GM19468 (cell line): ENCODE results near the gene DUOX1.
"Not testable (repeated sequence)": the region's sequence is repeated elsewhere in the genome, so short reads cannot be mapped to it uniquely, and the experiment has no call there.

Source experiments
- ATAC-seq: cut with Tn5 transposase; IDR thresholded peaks from one replicate; pipeline ENCODE4 v1.9.1; 2021; ENCODE audit warnings: mild to moderate bottlenecking, moderate library complexity, moderate number of reproducible peaks; ENCODE audit not compliant: unreplicated experiment; ENCODE audit errors: extremely low read depth

The DUOX1 gene

DNA sequence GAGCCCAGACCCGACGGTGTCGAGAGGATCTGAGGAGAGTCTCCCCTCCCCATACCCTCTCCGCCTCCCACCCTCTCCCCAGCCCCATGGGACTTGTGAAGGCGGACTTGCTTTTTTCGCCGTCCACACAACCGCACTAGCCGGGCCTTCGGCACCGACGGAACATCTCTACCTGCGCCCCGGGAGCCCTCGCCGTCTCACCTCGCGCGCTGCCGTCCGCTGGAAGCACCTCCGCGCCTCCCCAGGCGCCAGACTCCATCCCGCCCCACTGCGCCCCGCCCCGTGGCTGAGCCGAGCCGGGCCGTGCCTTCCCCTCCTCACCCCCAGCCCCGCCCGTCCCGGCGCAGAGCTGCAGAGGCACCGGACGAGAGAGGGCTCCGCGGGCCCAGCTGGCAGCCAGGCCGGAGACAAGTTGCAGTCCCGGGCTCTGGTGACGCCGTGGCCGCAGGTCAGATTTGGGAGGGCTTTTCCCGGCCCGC lies at the start of gene DUOX1, which contains the start of gene DUOXA1:
TSS of gene DUOX1 (plus strand) at position 344 of the 479 bp plus-strand sequence. CDS start 1,973 bp downstream, outside the sequence.
TSS of gene DUOXA1 (minus strand) at position 229 of the 479 bp plus-strand sequence. CDS start 6,865 bp downstream, outside the sequence.
- no peak for ATAC-seq

DNA sequence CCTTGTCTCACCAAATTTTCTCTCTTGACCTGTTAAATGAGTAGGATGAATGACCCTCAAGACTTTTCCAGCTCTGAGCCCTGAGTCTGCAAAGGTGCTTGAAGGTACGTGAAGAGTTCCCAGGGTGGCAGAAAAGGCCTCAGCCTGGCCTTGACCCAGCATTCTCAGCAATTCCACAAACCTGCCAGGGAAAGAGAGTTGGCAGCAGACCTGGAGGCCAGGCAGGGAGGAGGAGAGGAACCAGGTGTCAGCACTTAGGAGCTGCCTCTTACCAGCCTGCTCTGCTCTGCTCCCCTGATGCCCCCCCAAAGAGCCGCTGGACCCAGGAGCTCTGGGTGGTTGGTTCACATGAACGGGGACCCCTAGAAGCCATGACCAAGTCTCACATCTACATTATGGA lies 49.2 kb upstream of the DUOX1 start:
- ATAC-seq = not testable (repeated sequence)

DNA sequence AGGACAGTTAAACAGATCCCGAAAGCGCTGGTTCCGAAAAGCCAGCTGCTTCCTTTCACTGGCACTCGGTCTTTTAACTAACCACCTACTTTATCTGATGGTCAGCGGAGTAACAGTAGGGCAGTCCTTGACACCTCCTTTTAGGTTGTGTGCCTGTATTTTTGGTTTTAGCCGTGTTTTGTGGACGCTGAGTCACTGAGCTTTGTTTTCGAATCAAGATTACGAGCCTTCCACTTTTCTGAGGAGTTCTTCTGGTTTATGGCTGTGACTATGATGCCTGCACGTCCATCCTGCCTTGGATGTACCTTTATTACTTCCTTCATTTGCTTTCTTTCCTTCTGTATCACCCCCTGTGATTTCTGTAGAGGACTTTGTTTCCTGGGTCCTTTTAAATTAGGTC lies 47.4 kb upstream of the DUOX1 start:
- ATAC-seq = not testable (repeated sequence)

DNA sequence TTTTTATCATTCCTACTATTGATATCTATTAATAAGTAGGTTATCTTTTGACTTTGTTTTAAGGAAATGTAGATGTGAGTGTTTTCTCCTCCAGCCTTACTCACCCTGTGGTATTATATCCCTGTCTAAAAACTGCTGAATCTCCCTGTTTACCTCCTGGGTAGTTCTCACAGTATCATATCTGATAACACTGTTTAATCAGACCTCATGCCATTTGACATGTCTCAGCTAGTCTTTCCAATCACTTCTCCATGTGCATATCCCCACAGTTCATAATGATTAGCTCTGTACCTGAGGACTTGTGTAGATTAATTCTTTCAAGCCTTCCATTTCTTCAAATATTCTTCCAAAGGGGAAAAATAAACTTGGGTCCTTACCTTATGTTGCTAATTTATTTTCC lies 46.6 kb upstream of the DUOX1 start:
- ATAC-seq = no peak

DNA sequence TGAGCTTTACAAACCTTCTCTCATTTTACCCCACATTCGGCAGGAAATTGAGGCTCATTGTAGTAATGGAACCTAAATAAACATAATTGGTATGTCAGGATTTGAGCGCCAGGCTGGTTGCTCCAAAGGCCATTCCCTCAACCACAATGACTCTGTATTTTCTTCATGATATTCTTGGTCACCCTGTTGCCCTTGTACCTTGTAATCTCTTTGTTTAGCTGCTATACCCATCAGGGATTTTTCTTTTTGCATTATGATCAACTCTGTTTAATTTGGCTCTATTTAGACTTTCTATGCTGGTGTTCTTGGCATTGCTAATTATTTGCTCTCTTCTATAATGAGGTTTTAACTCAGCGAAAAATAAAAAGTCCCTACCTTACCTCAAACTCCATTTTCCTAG lies 45.6 kb upstream of the DUOX1 start:
- no peak for ATAC-seq

DNA sequence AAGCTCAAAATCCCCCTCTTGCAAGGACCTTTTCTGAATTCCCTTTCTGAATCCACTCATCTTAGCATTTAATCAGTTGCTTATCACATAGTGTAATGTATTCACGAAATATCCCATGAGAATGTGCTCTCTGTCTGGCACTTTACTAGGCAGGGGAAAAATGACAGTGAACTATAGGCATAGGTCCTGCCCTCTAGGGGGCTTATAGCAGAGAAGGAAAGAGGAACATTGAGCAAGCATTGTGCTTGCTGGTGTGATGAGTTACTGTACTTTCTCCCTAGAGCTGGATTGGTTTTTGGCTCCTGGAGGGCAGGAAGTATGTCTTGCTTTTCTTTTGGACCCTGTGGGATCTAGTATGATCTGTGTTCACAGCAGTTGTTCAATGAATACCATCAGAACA lies 42.3 kb upstream of the DUOX1 start:
- ATAC-seq = no peak

DNA sequence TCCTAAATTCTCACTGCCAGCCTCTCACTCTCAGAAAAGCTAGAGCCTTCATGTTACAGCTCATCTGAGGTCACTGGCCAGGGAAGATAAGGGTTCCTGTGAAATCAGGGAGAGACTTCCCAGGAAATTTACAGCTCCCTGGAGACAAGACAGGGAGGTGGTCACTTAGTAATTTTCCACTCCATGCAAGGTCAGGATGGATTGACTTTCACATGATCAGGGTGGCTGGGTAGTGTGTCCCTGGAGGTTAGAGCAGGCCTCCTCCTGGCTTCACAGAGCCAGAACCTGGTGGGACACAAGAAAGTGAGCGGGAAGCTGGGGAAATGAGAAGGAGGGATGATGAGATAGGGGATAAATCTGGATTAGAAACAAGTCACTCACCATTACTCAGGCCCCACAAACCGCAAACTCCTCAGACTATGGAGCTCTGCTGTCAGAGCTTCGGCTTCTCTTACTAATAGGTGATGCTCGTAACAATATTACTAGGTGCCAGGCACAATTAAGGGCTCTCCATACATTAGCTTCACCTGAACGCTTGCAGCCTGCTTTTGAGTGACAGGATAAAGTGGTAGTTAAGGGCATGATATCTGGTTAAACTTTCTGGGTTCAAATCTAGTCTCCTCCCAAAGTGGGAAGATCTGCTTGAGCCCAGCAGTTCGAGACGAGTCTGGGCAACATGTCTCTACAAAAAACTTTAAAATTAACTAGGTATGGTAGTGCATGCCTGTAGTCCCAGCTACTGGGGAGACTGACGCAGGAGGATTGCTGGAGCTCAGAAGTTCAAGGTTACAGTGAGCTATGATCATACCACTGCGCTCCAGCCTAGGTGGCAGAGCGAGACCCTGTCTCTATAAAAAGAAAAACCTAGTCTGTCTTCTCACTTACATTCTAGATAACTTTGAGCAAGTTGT lies 40.7 kb upstream of the DUOX1 start:
- no peak for ATAC-seq

DNA sequence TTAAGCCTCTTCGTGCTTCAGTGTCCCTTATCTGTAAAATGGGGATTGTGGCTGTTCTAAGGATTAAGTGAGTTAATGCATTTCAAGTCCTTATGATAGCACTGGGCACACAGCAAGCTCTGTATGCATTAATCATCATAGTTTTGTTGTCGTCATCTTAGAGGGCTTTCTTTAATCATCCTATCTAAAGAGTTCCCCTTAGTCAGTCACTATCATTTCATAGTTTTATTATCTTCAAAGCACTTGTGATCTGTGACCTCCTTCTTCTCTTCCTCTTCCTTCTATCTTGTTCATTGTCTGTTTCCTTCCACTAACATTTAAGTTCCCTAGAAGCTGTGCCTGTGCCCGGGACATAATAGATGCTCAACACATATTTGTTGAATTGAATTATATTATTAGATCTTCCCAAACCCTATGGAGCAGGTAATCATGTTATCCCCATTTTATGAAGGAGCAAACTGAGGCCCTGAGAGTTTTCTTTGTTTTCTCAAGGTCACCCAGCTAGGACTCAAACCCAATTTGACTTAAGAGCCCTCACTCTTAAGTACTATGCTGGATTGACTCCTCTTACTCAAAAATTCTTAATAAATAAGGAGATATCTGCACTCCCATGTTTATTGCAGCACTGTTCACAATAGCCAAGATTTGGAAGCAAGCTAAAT lies 40.0 kb upstream of the DUOX1 start:
- no peak for ATAC-seq

DNA sequence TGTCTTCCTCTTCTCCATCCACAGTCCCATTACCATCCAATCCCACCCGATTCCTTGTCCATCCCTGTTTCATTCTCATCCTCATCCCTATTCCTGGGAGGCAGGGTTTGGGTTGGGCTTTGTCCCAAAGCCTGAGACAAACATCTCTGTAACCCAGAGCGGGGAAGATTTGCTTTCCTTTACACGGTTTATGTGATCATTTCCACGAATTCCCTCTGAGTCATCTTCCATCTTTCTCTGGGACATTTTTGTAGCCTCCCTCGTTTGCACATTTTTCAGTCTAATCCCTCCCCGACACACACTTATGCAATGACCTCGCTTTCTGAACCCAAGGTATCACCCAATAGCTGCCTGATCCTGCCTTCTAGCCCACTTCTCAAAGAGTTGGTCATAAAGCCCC lies 38.6 kb upstream of the DUOX1 start:
- no peak for ATAC-seq

DNA sequence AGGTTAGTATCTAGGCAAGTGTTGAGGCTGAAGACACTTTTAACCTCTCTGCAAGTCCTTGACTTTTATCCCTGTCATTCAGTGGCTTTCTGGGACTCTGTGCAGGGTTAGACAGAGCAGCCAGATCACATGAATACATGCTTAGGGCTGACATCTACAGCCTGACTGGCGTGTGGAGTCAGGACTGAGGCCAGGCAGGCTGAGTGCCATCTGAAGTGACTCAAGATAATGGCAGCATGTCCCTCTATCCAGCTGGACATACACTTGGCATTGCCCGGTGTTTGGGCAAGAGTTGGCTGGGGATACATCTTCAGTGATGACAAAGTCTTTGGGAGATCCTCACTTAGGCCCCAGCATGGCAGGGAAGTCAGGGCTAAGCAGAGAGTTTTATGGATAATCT lies 38.2 kb upstream of the DUOX1 start:
- ATAC-seq = no peak

DNA sequence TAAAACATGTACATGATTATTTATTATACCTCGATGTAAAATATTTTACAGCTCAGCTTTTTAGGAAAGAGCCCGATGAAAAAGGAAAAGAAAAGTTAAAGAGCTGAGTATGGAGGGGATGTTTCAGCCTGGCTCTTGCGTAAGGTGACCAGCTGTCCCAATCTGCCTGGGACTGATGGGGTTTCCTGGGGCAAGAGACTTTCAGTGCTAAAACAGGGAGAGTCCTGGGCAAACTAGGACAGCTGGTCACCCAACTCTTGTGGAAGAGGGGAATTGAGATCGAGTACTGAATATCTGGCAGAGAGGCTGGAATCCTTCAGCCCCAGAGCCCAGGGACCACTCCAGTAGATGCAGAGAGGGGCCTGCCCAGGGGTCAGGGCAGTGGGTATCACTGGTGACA lies 36.8 kb upstream of the DUOX1 start:
- no peak for ATAC-seq

DNA sequence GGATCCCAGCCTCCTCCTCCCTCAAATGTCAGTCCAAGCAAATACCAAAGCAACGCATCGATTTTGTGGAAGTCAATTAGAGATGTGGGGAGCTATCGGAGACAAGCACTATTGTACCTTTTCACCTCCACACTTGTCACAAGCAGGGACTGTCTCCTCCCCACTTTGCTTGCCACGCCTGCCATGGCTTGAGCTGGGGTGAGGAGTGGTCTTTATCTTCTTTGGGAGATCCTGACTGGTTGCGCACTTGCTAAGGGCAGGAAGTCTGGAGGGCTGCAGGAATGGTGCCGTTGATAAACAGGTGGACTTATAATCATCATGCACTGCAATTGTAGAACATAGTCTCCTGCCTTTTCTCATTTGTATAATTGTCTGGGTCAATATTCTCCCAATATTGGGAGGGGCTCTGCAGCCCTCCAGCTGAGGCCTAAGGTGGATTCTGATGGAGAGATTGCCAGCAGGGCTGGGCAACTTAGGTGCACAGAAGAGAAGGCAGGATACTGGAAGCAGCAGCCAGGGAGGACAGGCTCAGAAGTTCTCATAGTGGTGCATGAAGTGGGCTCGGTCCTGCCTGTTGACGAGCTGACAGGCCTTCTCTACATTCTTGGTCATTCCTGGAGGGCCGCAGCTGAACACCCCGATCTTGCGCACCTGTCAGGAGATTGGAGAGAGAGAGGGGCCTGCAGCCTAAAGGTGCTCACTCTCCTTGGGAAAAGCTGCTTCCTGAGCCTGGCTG lies 36.0 kb upstream of the DUOX1 start:
- no peak for ATAC-seq

DNA sequence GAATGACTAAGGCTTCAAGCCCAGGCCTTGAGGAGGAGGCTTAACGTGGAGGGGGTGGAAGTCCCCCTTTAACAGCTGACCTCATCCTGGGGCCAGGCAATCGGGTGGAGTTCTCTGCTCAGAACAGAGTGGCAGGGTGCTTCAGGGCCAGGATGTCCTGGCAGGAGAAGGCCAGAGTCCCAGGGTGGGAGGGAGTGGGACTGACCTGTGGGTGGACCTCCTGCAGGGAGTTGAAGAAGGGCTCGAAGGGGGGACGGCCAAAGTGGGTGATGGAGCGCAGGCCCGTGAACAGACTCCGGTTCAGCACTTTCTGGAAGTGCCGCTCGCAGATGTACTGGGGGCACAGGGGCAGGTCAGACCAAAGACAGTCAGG lies 35.5 kb upstream of the DUOX1 start:
- ATAC-seq = no peak

DNA sequence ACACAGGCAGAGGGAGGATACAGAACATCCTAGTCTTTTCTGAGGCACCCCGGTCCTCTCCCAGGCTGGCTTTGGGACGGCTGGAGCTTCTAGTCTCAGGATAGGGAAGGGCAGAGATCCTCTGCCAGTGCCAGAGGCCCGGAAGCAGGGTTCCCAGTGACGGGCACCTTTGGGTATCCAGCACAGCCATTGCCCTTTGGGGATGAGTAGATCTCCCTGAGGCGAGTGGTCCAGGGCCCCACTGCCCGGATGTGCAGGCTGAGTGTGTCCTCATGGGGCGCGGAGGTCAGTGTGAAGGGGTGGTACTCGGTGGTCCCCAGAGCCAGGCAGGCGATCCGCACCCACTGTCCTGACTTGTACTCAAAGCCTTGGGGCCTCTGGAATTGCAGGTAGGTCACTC lies 34.1 kb upstream of the DUOX1 start:
- no peak for ATAC-seq

DNA sequence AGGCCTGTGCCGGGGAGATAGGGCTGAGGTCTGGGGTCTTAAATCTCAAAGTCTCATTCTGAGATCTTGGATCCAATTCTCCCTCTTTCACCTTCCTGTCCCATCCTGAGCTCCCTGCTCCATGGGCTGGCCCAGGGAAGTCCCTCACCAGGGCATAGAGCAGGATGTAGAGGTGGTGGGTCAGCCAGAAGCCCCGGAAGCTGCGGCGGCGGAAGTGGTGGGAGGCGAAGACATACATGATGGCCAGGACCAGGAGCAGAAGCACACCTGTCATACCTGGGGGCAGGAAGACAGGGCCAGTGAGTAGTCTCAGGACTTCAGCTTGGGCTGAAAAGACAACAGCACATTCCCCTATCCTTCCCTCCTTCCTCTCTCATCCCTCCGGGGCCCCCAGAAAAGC lies 32.3 kb upstream of the DUOX1 start:
- no peak for ATAC-seq

DNA sequence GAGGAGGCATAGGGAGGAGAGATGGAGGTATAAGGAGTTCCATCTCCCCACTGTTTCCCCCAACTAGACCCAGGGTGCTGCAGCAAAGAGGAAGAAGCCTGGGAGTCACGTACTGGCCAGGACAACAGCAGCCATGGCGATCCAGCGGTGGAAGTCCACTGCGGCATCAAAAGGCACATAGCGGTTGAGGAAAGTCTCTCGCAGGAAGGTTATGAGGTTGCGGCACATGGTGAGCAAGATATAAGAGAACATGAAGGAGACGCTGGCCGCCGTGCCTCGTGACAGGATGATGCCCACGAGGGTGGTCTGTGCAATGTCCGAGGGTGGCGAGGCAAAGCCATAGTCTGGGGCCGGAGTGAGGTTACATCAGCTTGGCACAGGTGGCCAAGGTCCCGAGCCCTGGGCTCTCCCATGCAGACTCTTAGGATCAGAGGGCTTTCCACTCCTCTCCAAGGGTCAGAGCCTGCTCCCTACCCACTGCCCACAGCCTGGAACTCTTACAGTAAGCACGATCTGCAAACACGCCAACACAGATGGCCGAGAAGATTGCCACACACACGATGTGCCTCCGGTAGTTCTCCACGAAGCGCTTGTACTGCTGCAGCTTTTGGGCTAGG lies 30.1 kb upstream of the DUOX1 start:
- no peak for ATAC-seq

DNA sequence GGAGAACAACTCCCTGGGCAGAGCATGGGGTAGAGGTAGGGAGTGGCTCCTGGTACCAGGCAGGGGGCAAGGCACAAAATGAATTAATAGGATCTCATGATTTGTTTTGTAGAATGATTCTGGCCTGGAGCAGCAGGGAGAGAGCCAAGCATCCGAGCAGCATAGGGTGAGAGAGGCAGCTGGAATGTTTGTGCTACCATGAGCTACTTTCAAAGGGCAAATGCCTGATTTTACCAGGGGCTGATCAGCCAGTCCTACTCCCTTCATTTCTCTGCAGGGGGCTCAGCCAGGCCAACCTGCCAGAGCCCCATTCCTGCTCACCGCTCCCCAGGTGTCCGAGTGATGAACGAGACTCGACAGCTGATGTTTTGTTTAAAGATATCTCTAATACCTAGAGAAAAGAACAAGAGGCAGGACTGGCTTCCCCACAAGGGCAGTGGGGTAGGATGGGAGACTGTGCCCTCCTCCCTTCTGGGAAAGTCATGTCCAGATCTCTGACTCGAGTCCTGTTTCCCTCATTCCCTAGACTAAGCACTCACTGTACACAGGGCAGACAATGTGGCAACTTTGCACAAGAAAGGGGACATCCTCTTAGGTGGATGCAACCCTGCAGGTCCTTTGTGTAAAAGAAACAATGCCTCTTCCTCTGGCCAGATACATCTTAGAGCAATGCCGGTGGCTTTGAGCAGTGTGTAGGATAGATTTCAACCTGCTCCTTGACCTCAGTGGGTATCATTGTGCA lies 28.7 kb upstream of the DUOX1 start:
- ATAC-seq = no peak

DNA sequence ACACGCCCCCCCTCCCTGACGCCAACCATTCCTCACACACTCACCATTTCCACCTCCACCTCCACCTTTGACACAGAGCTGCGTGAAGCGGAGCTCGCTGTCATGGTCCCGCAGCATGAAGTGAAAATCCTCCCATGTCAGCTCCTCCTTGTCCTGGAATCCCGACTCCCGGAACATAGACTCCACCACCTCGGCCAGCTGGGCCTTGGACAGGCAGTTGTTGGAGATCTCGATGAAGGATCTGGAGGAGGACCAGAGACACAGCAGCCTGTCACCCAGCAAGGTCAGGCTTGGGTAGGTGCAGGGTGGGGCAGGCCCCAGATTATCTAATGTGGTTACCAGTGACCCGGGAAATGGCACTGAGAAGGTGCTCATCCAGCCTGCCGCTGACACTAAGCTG lies 28.0 kb upstream of the DUOX1 start:
- ATAC-seq = no peak

DNA sequence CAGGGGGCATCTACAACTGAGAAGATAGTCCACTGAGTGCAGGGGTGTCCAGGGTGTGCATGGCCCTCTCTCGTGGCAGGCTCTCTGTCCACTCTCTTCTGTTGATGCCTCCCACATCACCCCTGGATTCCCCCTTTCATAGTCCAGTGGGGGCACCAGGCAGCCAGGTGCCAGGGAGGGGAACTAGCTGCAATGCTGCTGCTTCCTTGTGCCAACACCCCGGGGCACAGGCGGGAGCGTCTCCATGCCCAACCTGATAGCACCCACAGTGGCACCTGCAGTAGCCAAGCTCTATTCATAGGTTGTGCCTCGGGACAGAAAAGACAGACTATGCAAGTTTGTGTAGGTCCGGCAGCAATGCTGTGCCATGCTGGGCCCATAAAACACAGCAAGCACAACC lies 27.6 kb upstream of the DUOX1 start:
- ATAC-seq = no peak

DNA sequence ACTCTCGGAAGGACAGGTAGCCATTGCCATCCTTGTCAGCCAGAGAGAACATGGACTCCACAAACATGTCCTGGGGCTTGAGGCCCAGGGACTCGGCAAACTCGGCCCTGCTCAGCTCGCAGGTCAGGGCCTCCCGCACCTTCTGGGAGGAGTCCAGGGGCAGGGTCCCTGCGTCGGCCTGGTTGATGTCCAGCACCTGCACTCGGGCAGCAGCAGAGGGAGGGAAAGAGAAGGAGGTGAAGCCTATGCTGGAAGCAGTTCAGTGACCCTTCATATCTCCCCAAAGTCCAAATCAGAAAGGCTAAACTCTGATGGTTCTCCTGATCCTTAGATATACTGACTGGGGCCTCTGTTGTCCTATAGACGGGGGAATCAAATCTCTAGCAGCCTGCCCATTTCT lies 25.6 kb upstream of the DUOX1 start:
- ATAC-seq = not testable (repeated sequence)
